WERI-Rb-1 (cell line): ENCODE measurements around the gene HAPSTR1.

Experiments
- DNase-seq: peaks from one replicate; pipeline ENCODE4 v3.0.0-alpha.2; 2020
- H3K27ac ChIP-seq: fragments of 250-450 bp; sonication (Bioruptor Pico); 2 replicates; pipeline ENCODE4 v1.5.1; 2020; ENCODE audit warnings: mild to moderate bottlenecking, moderate library complexity
- H3K27me3 ChIP-seq: fragments of 250-450 bp; sonication (Bioruptor Pico); 2 replicates; pipeline ENCODE4 v1.5.1; 2021; ENCODE audit warnings: mild to moderate bottlenecking, low read depth, moderate library complexity; ENCODE audit not compliant: insufficient read depth, severe bottlenecking
- H3K36me3 ChIP-seq: fragments of 250-450 bp; sonication (Bioruptor Pico); 2 replicates; pipeline ENCODE4 v1.5.1; 2020; ENCODE audit warnings: mild to moderate bottlenecking, moderate library complexity
- H3K4me3 ChIP-seq: 2 replicates; pipeline ENCODE4 v1.5.1; 2011; ENCODE audit warnings: low read depth, mild to moderate bottlenecking, control low read depth, low read length
- H3K9me3 ChIP-seq: fragments of 250-450 bp; sonication (Bioruptor Pico); 2 replicates; pipeline ENCODE4 v1.5.1; 2021; ENCODE audit warnings: mild to moderate bottlenecking, moderate library complexity; ENCODE audit not compliant: severe bottlenecking
- TF ChIP-seq, protein P1 (sequence below): IDR thresholded peaks from 2 replicates; pipeline ENCODE4 v1.5.1; 2011; ENCODE audit warnings: low read depth, mild to moderate bottlenecking, control low read depth, inconsistent platforms, low read length

Gene HAPSTR1

DNA sequence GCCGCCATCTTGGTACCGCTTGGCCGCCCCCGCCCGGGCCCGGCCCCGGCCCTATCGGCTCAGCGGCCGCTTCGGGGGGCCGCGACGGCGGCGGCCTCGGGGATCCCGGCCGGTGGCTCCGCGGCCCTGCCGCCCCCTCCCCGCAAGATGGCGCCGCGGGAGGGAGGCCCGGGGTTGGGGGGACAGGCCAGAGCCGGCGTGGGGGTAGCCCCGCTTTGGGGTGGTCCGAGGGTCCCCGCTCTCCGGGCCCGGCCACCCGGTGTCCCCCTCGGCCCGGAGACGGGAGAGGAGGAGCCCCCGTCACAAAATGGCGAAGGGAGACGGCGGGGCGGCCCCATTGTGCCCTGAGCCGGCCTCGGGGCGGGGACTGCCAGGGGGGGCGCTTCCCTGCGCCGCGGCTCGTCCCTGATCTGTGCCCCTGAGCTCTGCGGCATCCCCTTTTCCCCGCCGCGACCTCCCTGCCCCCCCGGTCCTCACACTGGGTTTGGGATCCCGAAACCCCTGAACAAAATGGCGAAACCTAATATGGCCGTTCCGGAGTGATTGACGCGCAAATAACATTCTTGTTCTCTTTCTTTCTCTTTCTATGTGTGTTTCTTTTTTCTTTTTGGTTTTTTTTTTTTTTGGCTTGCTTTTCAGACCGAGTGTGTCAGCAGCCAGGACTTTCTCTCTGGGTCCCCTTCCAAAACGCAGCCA, 986 bp downstream of the HAPSTR1 start:
- peak overlapping the region; percentile 96 for H3K27ac ChIP-seq
- TF ChIP-seq, protein P1, sequence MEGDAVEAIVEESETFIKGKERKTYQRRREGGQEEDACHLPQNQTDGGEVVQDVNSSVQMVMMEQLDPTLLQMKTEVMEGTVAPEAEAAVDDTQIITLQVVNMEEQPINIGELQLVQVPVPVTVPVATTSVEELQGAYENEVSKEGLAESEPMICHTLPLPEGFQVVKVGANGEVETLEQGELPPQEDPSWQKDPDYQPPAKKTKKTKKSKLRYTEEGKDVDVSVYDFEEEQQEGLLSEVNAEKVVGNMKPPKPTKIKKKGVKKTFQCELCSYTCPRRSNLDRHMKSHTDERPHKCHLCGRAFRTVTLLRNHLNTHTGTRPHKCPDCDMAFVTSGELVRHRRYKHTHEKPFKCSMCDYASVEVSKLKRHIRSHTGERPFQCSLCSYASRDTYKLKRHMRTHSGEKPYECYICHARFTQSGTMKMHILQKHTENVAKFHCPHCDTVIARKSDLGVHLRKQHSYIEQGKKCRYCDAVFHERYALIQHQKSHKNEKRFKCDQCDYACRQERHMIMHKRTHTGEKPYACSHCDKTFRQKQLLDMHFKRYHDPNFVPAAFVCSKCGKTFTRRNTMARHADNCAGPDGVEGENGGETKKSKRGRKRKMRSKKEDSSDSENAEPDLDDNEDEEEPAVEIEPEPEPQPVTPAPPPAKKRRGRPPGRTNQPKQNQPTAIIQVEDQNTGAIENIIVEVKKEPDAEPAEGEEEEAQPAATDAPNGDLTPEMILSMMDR: no peak
- peaks cover 48% of the 10 kb centered on the region for H3K36me3 ChIP-seq
- H3K9me3 ChIP-seq: no peaks in the 10 kb centered on the region
- peak overlapping the region; percentile 54 for H3K4me3 ChIP-seq
- H3K27me3 ChIP-seq: no peaks in the 10 kb centered on the region
- peak; percentile 42 for DNase-seq

DNA sequence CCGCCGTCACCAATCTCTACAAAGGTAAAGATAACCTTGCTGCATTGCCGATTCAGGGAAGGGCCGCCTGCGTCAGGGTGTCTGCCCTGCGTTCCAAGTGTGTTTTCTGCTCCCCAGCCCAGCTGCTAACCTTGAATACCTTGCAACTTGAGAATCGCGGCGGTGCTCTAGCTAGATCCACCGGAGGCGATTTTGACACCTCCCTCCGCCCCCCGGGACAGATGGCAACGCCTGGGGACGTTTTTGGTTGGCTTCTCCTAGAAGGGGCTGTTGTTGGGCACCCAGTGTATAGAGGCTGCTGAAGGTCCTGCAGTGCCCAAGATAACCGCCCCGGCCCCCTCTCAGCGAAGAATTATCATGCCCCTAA, 1.5 kb downstream of the HAPSTR1 start:
- TF ChIP-seq, protein P1: no peak
- no peaks in the 10 kb centered on the region for H3K9me3 ChIP-seq

DNA sequence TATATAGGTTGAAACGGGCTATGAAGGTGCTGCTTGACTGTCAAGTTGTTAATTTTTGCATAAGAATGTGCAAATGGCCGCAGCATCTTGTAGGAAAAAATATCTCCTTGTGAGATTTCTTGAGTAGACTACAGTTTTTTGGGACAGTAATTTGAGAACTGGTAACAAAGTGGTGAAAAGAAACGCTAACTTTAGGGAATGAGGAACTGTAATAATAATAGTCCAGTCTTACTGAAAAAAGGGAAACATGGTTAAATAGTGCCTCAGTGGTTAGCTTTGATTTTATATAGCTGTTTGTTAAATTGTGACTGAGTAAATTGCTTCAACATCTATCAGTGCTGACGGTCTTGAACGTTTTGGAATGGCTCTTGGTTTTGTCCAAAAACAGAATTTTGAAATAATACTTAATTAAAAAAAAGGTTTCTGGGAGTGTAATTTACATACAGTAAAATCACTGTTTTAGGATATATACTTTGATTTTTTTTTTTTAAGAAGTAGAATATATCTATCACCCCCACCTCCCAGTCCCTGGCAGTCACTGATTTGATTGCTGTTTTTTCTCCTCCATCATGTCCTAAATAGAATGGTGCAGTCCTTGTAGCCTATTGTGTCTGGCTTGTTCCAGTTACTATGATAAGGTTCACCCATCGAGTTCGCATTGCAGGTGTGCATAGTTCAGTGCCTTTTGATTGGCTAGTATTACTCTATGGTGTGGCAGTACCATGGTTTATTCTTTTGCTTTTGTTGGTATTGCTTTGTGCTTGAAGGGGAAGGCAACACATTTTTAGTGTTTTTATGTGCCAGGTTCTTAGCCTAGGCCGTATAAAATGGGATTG, 2.8 kb downstream of the HAPSTR1 start:
- H3K27ac ChIP-seq: no peak overlapping the region
- no peak for DNase-seq
- peaks cover 66% of the 10 kb centered on the region for H3K36me3 ChIP-seq
- no peaks in the 10 kb centered on the region for H3K27me3 ChIP-seq
- TF ChIP-seq, protein P1: no peak
- no peak overlapping the region for H3K4me3 ChIP-seq
- H3K9me3 ChIP-seq: no peaks in the 10 kb centered on the region

More for the DNA sequence above, 1.5 kb downstream of the HAPSTR1 start:
- no peaks in the 10 kb centered on the region for H3K27me3 ChIP-seq
- peak overlapping the region; percentile 96 for H3K27ac ChIP-seq
- DNase-seq: peak; percentile 40
- peak overlapping the region; percentile 54 for H3K4me3 ChIP-seq
- H3K36me3 ChIP-seq: peaks cover 53% of the 10 kb centered on the region

DNA sequence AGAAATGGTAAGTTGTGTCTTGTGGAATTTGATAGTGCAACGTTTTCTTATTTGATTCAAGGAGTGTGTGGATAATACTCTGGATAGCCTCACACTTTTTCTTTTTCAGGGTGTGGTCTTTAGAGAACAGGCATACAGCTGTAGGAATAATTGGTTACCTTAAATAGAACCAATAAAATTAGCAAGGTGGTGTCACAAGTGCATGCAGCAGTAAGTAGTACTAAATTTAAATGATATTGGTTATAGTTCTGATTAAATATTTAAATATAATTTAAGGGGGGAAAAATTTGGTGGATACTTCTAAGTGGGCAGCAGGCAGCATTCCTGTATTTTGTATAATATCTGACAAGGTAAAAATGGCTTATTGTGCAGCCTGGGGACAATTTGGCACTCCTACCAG, 3.7 kb downstream of the HAPSTR1 start:
- Histone ChIP-seq H3K9me3 (no peaks in the 10 kb centered on the region), H3K27me3 (no peaks in the 10 kb centered on the region), H3K4me3 (no peak overlapping the region), H3K36me3 (peaks cover 75% of the 10 kb centered on the region), H3K27ac (no peak overlapping the region)
- no peak for DNase-seq
- TF ChIP-seq, protein P1: no peak

DNA sequence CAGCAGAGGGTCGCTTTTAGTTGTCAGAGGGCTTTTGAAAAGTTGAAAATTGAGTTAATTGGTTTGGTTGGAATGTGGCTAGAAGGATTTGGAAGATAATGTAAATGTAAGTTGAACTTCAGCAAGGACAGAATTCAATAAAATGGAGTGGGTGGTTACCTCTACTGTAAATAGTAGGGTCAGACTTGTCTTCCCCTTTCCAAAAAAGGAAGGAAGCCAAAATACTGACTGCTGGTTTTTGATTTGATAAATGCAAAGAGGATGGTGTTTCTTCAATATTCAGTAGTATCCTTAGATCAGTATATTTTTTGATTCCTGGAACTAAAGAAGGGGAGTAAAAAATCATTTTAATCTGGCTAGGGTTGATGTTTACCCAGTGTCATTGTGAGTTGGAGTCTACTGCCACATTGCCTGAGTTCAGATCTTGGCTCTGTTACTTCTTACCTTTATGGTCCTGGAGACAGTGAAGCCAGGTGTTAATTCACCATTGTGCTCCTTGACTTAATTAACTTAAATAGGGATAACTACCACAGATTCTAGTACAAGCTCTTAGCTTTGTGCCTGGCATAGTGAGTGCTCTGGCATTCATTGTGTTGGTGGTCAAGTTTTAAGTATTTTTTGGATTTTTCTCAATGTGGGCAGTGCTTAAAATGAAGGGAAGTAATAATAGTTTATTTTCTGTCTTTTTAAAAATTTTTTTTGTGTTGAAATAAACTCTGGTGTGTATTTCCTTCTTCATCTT, 4.4 kb downstream of the HAPSTR1 start:
- Histone ChIP-seq H3K4me3 (no peak overlapping the region), H3K27me3 (no peaks in the 10 kb centered on the region), H3K36me3 (peaks cover 82% of the 10 kb centered on the region), H3K9me3 (no peaks in the 10 kb centered on the region), H3K27ac (no peak overlapping the region)
- TF ChIP-seq, protein P1: no peak
- DNase-seq: no peak
